LHCN-M2 (cell line): ENCODE results near the gene EDEM2. TPM values are rescaled to one million over a fixed set of nuclear protein-coding genes. Genes with fewer than 3 reads are reported as not detected.
"Not testable (repeated sequence)": the region's sequence is repeated elsewhere in the genome, so short reads cannot be mapped to it uniquely, and the experiment has no call there.

Source experiments
- DNase-seq: peaks from one replicate; pipeline ENCODE4 v3.0.0-alpha.2; 2012; ENCODE audit warnings: low read depth
- total RNA-seq: library from RNA; depleted of rRNA; stranded (reverse); fragments of >200 nt; gene quantifications from 2 replicates; pipeline ENCODE4 v1.2.3, GENCODE V29; 2014

The EDEM2 gene
- total RNA-seq, 1 experiment from 2014 or later = 34.7 TPM

GRCh38 chr20:35129647-35130069, 17.5 kb downstream of the EDEM2 start:
- DNase-seq = no peak

- no peak for DNase-seq
Measured at GRCh38 chr20:35125753-35126152, 21.4 kb downstream of the EDEM2 start.

GRCh38 chr20:35122756-35123405, 24.3 kb downstream of the EDEM2 start:
- no peak for DNase-seq

GRCh38 chr20:35121186-35121585, 25.9 kb downstream of the EDEM2 start:
- no peak for DNase-seq

GRCh38 chr20:35120012-35120701, 27.0 kb downstream of the EDEM2 start:
- peak; percentile 20 for DNase-seq

- DNase-seq = no peak
Measured at GRCh38 chr20:35117629-35118028, 29.5 kb downstream of the EDEM2 start.

GRCh38 chr20:35117196-35117595, 29.9 kb downstream of the EDEM2 start:
- peak; percentile 44 for DNase-seq

GRCh38 chr20:35116258-35116657, 30.9 kb downstream of the EDEM2 start:
- no peak for DNase-seq

- no peak for DNase-seq
Measured at GRCh38 chr20:35115606-35116005, 31.5 kb downstream of the EDEM2 start.

- DNase-seq = not testable (repeated sequence)
Measured at GRCh38 chr20:35112276-35112675, 34.9 kb downstream of the EDEM2 start.

GRCh38 chr20:35111141-35111888, 35.8 kb downstream of the EDEM2 start:
- DNase-seq = peak; percentile 82

- DNase-seq = no peak
Measured at GRCh38 chr20:35108921-35109320, 38.2 kb downstream of the EDEM2 start.

- DNase-seq = no peak
Measured at GRCh38 chr20:35106827-35107380, 40.2 kb downstream of the EDEM2 start.

- DNase-seq = peak; percentile 37
Measured at GRCh38 chr20:35104685-35105295, 42.3 kb downstream of the EDEM2 start.

GRCh38 chr20:35101620-35102019, 45.5 kb downstream of the EDEM2 start:
- DNase-seq = no peak

GRCh38 chr20:35093267-35093884, 53.8 kb downstream of the EDEM2 start:
- peak; percentile 73 for DNase-seq

- DNase-seq = peak; percentile 83
Measured at GRCh38 chr20:35092524-35093266, 54.4 kb downstream of the EDEM2 start, which contains the start of gene TRPC4AP. Gene TRPC4AP (minus strand): TSS chr20:35092807. CDS start chr20:35092781, 26 bp downstream.

GRCh38 chr20:35091816-35092523, 55.2 kb downstream of the EDEM2 start:
- DNase-seq = no peak

GRCh38 chr20:35088231-35089145, 58.6 kb downstream of the EDEM2 start:
- no peak for DNase-seq
